WTC11 (cell line): ENCODE data around the gene KPTN. TPM values are rescaled to one million over a fixed set of nuclear protein-coding genes. Genes with fewer than 3 reads are reported as not detected.

ENCODE experiments used
- ATAC-seq: fragments of 200-7000 bp; cut with Tn5 transposase; 2 replicates; pipeline ENCODE4 v1.10.0; 2021; ENCODE audit warnings: mild to moderate bottlenecking, moderate library complexity
- CTCF ChIA-PET: fragments of 300-600 bp; sonication (Branson Sonifier 250); formaldehyde crosslinking; loops from one replicate; lab custom pipeline; 2021; ENCODE audit warnings: antibody characterized with exemption; lab: Charles Lee
- POLR2A ChIA-PET: fragments of 350-600 bp; sonication (Branson Sonifier 250); formaldehyde crosslinking; loops from one replicate; lab custom pipeline; 2021; ENCODE audit warnings: antibody characterized with exemption; lab: Charles Lee
- DNase-seq: peaks from one replicate; pipeline ENCODE4 v3.0.0; 2021; ENCODE audit warnings: low spot score
- H3K27ac Mint-ChIP-seq: 2 replicates; pipeline ENCODE4 v1.8.0; 2021; ENCODE audit warnings: mixed read lengths
- H3K27me3 Mint-ChIP-seq: 2 replicates; pipeline ENCODE4 v1.8.0; 2021; ENCODE audit warnings: low read depth, mild to moderate bottlenecking, moderate library complexity, mixed read lengths
- H3K36me3 Mint-ChIP-seq: 2 replicates; pipeline ENCODE4 v1.8.0; 2021; ENCODE audit warnings: mixed read lengths
- H3K4me1 Mint-ChIP-seq: 2 replicates; pipeline ENCODE4 v1.8.0; 2022; ENCODE audit warnings: mixed read lengths
- H3K4me3 Mint-ChIP-seq: 2 replicates; pipeline ENCODE4 v1.8.0; 2021; ENCODE audit warnings: mild to moderate bottlenecking, moderate library complexity, mixed read lengths
- H3K9me3 Mint-ChIP-seq: 2 replicates; pipeline ENCODE4 v1.8.0; 2021; ENCODE audit warnings: mixed read lengths
- CBFB ChIP-seq: sonication (generic); formaldehyde crosslinking; IDR thresholded peaks from 2 replicates; pipeline ENCODE4 v1.8.1; 2022; ENCODE audit warnings: mild to moderate bottlenecking, low read depth, missing genetic modification reagents
- ERG ChIP-seq: fragments of 250-450 bp; sonication (Bioruptor Pico); IDR thresholded peaks from 2 replicates; pipeline ENCODE4 v1.8.0; 2021; ENCODE audit warnings: mild to moderate bottlenecking
- ETV6 ChIP-seq: sonication (generic); formaldehyde crosslinking; IDR thresholded peaks from 2 replicates; pipeline ENCODE4 v1.8.1; 2022; ENCODE audit warnings: mild to moderate bottlenecking, missing genetic modification reagents
- FOXP4 ChIP-seq: sonication (generic); formaldehyde crosslinking; IDR thresholded peaks from 2 replicates; pipeline ENCODE4 v1.8.0; 2022; ENCODE audit warnings: mild to moderate bottlenecking, missing genetic modification reagents
- GTF2I ChIP-seq: fragments of 250-450 bp; sonication (Bioruptor Pico); conservative IDR thresholded peaks from 2 replicates; pipeline ENCODE4 v1.4.0; 2021; ENCODE audit warnings: mild to moderate bottlenecking
- KAT7 ChIP-seq: sonication (generic); formaldehyde crosslinking; IDR thresholded peaks from 2 replicates; pipeline ENCODE4 v1.8.1; 2023; ENCODE audit warnings: missing genetic modification reagents, mild to moderate bottlenecking, borderline replicate concordance
- RORB ChIP-seq: fragments of 250-450 bp; sonication (Bioruptor Pico); IDR thresholded peaks from 2 replicates; pipeline ENCODE4 v1.9.0; 2021; ENCODE audit warnings: mild to moderate bottlenecking
- TCF7 ChIP-seq: sonication (generic); formaldehyde crosslinking; IDR thresholded peaks from 2 replicates; pipeline ENCODE4 v1.8.0; 2022; ENCODE audit warnings: mild to moderate bottlenecking, low read depth, missing genetic modification reagents, moderate library complexity
- ZNF263 ChIP-seq: sonication (generic); formaldehyde crosslinking; IDR thresholded peaks from 2 replicates; pipeline ENCODE4 v1.8.1; 2022; ENCODE audit warnings: low read depth, mild to moderate bottlenecking, moderate library complexity, missing genetic modification reagents
- ZNF416 ChIP-seq: fragments of 250-450 bp; sonication (Bioruptor Pico); IDR thresholded peaks from 2 replicates; pipeline ENCODE4 v1.9.0; 2021; ENCODE audit warnings: mild to moderate bottlenecking, inconsistent platforms
- ZNF423 ChIP-seq: fragments of 250-450 bp; sonication (Bioruptor Pico); IDR thresholded peaks from 2 replicates; pipeline ENCODE4 v2.1.2; 2022; ENCODE audit warnings: mild to moderate bottlenecking, moderate library complexity
- ZNF671 ChIP-seq: fragments of 250-450 bp; sonication (Bioruptor Pico); IDR thresholded peaks from 2 replicates; pipeline ENCODE4 v1.8.0; 2021; ENCODE audit warnings: mild to moderate bottlenecking
- total RNA-seq: library from RNA; stranded (reverse); gene quantifications from 3 replicates; pipeline ENCODE4 v1.2.3, GENCODE V29; 2021
- TF ChIP-seq, protein P1 (sequence below): fragments of 250-450 bp; sonication (Bioruptor Pico); IDR thresholded peaks from 2 replicates; pipeline ENCODE4 v1.9.0; 2021; ENCODE audit warnings: mild to moderate bottlenecking
- TF ChIP-seq, protein P2 (sequence below): sonication (generic); formaldehyde crosslinking; IDR thresholded peaks from 2 replicates; pipeline ENCODE4 v1.8.1; 2023; ENCODE audit warnings: mild to moderate bottlenecking, missing genetic modification reagents, borderline replicate concordance
- TF ChIP-seq, protein P3 (sequence below): fragments of 250-450 bp; sonication (Bioruptor Pico); IDR thresholded peaks from 2 replicates; pipeline ENCODE4 v1.9.0; 2021; ENCODE audit warnings: mild to moderate bottlenecking

The KPTN gene
- total RNA-seq, 1 experiment from 2014 or later = 24.5 TPM

DNA sequence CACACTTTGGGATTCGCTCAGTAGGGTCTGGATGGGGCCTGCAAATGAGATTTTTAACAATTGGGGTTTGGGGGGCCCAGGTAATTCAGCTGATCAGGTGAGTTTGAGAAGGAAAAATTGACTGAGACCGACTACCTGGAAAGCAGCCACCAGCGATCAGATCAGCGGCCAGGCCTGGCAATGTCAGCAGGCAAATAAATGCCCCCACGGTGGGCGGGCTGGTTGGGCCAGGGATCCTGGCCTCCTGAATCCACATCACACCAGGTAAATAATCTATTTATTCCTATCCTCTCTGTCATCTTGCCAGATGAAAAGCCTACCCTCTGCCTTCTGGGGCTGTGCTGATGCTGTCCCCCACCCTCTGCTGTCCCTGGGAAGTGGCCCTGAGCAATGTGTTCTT lies 21.5 kb upstream of the KPTN start:
- Mint-ChIP-seq H3K4me1 (peaks cover 4% of the 10 kb centered on the region), H3K27me3 (no peaks in the 10 kb centered on the region), H3K27ac (no peak overlapping the region), H3K9me3 (no peaks in the 10 kb centered on the region), H3K36me3 (no peaks in the 10 kb centered on the region), H3K4me3 (no peak overlapping the region)
- POLR2A ChIA-PET = no interaction called here
- CTCF ChIA-PET = no interaction called here
- no peak for ATAC-seq
- no peak for DNase-seq
- TF ChIP-seq FOXP4 (no peak), ERG (no peak), GTF2I (no peak), RORB (CRISPR knock-in tag) (no peak), CBFB (CRISPR knock-in tag) (no peak), ZNF671 (CRISPR knock-in tag) (no peak), ETV6 (no peak), KAT7 (no peak), ZNF416 (CRISPR knock-in tag) (no peak), TCF7 (CRISPR knock-in tag) (no peak), ZNF263 (CRISPR knock-in tag) (no peak), ZNF423 (CRISPR knock-in tag) (no peak)
- TF ChIP-seq, protein P1, sequence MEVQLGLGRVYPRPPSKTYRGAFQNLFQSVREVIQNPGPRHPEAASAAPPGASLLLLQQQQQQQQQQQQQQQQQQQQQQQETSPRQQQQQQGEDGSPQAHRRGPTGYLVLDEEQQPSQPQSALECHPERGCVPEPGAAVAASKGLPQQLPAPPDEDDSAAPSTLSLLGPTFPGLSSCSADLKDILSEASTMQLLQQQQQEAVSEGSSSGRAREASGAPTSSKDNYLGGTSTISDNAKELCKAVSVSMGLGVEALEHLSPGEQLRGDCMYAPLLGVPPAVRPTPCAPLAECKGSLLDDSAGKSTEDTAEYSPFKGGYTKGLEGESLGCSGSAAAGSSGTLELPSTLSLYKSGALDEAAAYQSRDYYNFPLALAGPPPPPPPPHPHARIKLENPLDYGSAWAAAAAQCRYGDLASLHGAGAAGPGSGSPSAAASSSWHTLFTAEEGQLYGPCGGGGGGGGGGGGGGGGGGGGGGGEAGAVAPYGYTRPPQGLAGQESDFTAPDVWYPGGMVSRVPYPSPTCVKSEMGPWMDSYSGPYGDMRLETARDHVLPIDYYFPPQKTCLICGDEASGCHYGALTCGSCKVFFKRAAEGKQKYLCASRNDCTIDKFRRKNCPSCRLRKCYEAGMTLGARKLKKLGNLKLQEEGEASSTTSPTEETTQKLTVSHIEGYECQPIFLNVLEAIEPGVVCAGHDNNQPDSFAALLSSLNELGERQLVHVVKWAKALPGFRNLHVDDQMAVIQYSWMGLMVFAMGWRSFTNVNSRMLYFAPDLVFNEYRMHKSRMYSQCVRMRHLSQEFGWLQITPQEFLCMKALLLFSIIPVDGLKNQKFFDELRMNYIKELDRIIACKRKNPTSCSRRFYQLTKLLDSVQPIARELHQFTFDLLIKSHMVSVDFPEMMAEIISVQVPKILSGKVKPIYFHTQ (CRISPR knock-in tag) = no peak
- TF ChIP-seq, protein P2, sequence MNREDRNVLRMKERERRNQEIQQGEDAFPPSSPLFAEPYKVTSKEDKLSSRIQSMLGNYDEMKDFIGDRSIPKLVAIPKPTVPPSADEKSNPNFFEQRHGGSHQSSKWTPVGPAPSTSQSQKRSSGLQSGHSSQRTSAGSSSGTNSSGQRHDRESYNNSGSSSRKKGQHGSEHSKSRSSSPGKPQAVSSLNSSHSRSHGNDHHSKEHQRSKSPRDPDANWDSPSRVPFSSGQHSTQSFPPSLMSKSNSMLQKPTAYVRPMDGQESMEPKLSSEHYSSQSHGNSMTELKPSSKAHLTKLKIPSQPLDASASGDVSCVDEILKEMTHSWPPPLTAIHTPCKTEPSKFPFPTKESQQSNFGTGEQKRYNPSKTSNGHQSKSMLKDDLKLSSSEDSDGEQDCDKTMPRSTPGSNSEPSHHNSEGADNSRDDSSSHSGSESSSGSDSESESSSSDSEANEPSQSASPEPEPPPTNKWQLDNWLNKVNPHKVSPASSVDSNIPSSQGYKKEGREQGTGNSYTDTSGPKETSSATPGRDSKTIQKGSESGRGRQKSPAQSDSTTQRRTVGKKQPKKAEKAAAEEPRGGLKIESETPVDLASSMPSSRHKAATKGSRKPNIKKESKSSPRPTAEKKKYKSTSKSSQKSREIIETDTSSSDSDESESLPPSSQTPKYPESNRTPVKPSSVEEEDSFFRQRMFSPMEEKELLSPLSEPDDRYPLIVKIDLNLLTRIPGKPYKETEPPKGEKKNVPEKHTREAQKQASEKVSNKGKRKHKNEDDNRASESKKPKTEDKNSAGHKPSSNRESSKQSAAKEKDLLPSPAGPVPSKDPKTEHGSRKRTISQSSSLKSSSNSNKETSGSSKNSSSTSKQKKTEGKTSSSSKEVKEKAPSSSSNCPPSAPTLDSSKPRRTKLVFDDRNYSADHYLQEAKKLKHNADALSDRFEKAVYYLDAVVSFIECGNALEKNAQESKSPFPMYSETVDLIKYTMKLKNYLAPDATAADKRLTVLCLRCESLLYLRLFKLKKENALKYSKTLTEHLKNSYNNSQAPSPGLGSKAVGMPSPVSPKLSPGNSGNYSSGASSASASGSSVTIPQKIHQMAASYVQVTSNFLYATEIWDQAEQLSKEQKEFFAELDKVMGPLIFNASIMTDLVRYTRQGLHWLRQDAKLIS = no peak
- TF ChIP-seq, all 79 proteins: peak for 0

DNA sequence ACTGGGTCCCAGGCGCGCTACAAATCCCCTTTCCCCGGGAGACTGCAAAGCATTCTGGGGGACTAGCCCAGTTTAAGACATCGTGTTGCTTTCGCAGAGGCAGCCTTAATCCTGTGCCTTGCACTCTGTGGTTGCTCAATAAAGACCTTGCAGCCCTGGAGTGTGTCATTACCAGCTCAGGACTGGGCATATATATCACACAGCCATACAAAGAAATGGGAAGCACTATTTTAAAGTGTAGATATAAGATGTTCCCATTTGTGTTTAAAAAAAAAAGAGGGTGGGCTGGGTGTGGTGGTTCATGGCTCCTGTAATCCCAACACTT lies 19.8 kb upstream of the KPTN start:
- TF ChIP-seq, protein P3, sequence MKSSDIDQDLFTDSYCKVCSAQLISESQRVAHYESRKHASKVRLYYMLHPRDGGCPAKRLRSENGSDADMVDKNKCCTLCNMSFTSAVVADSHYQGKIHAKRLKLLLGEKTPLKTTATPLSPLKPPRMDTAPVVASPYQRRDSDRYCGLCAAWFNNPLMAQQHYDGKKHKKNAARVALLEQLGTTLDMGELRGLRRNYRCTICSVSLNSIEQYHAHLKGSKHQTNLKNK (CRISPR knock-in tag) = no peak
- ATAC-seq (no peak), DNase-seq (no peak)
- no peak overlapping the region for H3K4me3 Mint-ChIP-seq
- no peaks in the 10 kb centered on the region for H3K9me3 Mint-ChIP-seq
- ChIA-PET POLR2A (interaction anchor here (0.5 kb wide), 1 partner anchor 1968 kb away, joined by 3 read pairs; no protein-coding TSS in a partner anchor), CTCF (interaction anchor here (1.1 kb wide), 1 partner anchor 209 kb away, joined by 3 read pairs; the partner anchor contains the start of gene EHD2)
- H3K36me3 Mint-ChIP-seq = 0 out of 2 replicates have a peak, but pooled peaks cover 2% of the 10 kb centered on the region
- no peak overlapping the region for H3K27ac Mint-ChIP-seq
- no peaks in the 10 kb centered on the region for H3K27me3 Mint-ChIP-seq
- H3K4me1 Mint-ChIP-seq = peaks cover 16% of the 10 kb centered on the region
